Ishikawa (cell line): ENCODE data around the gene SNX13.

Experiments used
- CEBPB ChIP-seq: IDR thresholded peaks from 2 replicates; pipeline ENCODE4 v1.6.1; 2012
- EGR1 ChIP-seq: IDR thresholded peaks from 2 replicates; pipeline ENCODE4 v1.6.1; 2012
- RAD21 ChIP-seq: IDR thresholded peaks from 2 replicates; pipeline ENCODE4 v1.6.1; 2012; ENCODE audit warnings: low read depth
- TEAD4 ChIP-seq: IDR thresholded peaks from 2 replicates; pipeline ENCODE4 v1.6.1; 2012
- USF1 ChIP-seq: IDR thresholded peaks from 2 replicates; pipeline ENCODE4 v1.6.1; 2012

- TF ChIP-seq TEAD4 (no peak), EGR1 (no peak), CEBPB (no peak), RAD21 (peak; percentile 87), USF1 (no peak)
These were observed 170.4 kb downstream of the SNX13 start for GRCh38 chr7:17769918-17770317.
